ENCODE data around the gene MAN1A1.

- peak; percentile 50 for TF ChIP-seq CTCF (IDR thresholded peaks at IDR 0.05; ENCODE audit: low read depth, low read length, poor library complexity, severe bottlenecking)
- TF ChIP-seq EZH2phosphoT487 (IDR thresholded peaks at IDR 0.05; ENCODE audit: borderline replicate concordance, low read length) = no peak
These were observed 15.8 kb downstream of the MAN1A1 start for GRCh38 chr6:119333707-119334295.
